HG03064 (cell line): ENCODE measurements around the gene TNPO2.

Source experiments
- ATAC-seq: cut with Tn5 transposase; IDR thresholded peaks from one replicate; pipeline ENCODE4 v1.9.1; 2021; ENCODE audit warnings: low read depth; ENCODE audit not compliant: unreplicated experiment

TNPO2 gene

GRCh38 chr19:12723641-12724426 lies at the start of gene TNPO2:
TNPO2 (minus strand) TSS chr19:12723932; CDS start chr19:12720977, 2,955 bp downstream.
- ATAC-seq: no peak

GRCh38 chr19:12772323-12772722 lies 48.6 kb upstream of the TNPO2 start:
- ATAC-seq: no peak

GRCh38 chr19:12770922-12771321 lies 47.2 kb upstream of the TNPO2 start:
- no peak for ATAC-seq

DNA sequence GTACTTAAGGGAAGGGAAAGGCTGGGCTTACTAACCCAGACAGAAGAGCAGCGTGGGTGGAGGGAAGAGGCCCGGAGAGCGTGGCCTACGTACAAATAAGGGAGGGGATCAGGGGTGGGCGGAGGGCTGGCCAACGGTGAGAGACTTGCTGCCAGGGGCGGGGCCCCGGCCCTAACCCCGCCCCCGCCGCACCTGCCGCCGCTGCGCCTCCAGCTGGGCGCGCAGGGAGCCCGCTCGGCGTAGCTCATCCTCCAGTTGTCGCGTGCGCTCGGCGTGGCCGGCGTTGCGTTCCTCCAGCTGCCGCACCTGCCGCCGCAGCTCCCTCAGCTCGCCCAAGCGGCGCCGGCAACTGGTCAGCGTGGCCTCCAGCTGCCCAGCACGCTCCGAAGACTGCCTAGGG lies 46.0 kb upstream of the TNPO2 start:
- no peak for ATAC-seq

- no peak for ATAC-seq
Observed at GRCh38 chr19:12767666-12768065, 43.9 kb upstream of the TNPO2 start.

DNA sequence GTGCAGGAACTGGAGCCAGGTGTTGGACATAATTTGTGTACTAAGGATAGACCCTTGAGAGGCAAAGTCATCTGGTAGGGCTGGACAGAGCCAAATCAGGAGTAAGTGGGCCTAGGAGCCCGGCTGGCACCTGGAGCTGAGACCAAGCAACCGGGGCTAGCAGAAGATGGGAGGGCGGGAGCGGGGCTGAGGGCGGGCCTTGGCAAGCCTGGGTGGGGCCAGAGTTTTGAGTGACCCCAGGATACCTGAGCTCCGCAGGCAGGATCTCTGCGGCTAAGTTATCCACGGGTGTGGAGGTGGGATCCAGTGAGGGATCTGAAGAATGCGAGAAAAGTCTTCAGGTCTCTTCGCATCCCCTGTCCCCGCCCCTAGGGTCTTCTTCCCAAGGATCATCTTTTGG lies 43.4 kb upstream of the TNPO2 start:
- no peak for ATAC-seq

DNA sequence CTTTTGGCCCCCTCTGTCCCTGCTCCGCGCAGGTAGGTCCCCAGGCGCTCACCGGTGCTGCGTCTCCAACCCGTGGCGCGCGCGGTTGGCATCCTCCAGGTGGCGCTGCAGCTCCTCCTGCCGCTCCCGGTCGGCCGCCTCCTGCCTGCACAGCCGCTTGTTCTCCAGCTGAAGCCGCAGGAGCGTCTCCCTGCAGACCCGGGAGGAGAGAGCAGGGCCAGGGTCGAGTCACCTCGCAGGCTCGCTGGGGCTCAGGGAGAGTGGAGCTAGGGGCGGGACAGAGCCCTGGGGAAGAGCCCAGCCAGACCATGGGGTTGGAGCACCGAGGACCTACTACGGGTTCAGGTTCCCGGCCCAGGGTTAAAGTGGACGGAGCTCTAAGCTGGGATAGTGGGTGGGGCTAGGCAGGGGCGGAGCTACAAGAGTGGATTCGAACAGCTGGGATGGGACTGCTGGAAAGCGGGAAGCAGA lies 42.4 kb upstream of the TNPO2 start:
- ATAC-seq: no peak

DNA sequence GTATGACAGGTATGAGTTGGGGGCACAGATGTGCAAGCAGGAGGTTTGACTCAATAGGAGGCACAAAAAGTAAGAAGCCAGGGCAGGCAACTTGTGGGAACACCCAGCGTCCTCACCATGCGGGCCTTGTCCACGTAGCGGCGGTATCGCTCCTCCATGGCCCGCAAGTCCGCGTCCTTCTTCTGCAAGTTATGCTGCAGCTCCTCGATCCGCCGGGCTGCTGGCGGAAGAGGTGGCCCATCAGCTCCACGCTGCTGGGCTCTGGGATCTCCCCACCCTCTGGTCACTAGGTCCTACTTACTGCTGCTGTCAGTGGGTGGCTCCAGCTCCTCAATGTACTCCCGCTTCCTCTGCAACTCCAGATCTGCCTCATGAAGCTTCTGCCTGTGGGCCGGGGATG lies 41.0 kb upstream of the TNPO2 start:
- no peak for ATAC-seq

- no peak for ATAC-seq
Observed at GRCh38 chr19:12763100-12763499, 39.4 kb upstream of the TNPO2 start.

GRCh38 chr19:12759686-12760085 lies 36.0 kb upstream of the TNPO2 start:
- ATAC-seq: no peak

GRCh38 chr19:12757544-12758274 lies 34.0 kb upstream of the TNPO2 start:
- ATAC-seq: no peak

DNA sequence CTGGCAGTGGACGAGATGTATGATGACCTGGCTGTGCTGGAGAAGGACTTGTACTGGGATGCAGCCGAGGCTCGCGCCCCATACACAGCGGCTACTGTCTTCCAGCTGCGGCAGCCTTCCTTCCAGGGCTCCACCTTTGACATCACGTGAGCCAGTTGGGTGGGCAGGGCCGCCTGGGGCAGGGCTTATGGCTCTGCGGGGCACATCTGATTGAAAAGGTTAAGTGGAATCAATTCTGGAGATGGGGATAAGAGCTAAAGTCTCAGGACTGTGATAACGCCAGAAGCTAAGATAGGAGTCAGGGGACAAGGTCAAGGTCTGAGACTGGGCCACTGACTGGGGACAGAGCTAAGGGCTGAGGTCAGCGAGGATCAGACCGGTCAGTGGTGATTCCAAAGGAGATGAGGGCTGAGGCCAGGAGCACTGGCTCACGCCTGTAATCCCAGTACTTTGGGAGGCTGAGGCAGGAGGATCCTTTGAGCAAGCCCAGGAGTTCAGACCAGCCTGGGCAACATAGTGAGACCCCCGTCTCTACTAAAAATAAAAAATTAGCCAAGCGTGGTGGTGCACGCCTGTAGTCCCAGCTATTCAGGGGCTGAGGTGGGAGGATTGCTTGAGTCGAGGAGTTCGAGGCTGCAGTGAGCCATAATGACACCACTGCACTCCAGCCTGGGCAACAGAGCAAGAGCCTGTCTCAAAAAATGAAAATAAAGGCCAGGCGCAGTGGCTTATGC lies 32.6 kb upstream of the TNPO2 start:
- no peak for ATAC-seq

GRCh38 chr19:12754465-12755196 lies 30.9 kb upstream of the TNPO2 start:
- ATAC-seq: no peak

- no peak for ATAC-seq
Observed at GRCh38 chr19:12752056-12752781, 28.5 kb upstream of the TNPO2 start.

DNA sequence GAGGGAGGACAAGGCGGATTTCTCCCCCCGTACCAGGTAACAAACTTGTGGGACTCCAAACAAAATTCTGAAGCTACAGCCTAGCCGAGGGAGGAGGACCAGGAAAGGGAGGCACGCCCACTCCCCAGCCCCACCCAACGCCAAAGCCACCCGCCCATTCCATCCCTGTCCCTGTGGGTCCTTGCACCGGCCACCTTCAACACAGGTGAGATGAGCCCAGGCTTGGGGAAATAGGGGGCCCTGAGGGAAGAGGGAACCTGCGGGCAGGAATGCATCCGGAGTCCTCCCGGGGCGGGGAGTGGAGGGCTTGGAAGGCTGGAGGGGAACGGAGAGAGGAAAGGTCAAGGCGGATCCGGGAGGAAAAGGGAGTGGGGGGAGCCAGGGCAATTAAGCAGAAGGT lies 27.9 kb upstream of the TNPO2 start, which contains the start of gene BEST2:
Gene BEST2, plus strand, starts transcription at position 157 of the 400 bp plus-strand sequence. CDS start 802 bp downstream, outside the sequence.
- no peak for ATAC-seq

GRCh38 chr19:12750851-12751250 lies 27.1 kb upstream of the TNPO2 start:
- ATAC-seq: no peak

GRCh38 chr19:12749938-12750521 lies 26.3 kb upstream of the TNPO2 start:
- no peak for ATAC-seq

GRCh38 chr19:12748489-12748888 lies 24.8 kb upstream of the TNPO2 start:
- ATAC-seq: no peak

- ATAC-seq: no peak
Observed at GRCh38 chr19:12745166-12745897, 21.6 kb upstream of the TNPO2 start.
